Mesothelial cell of epicardium (in vitro differentiated cells): ENCODE results near the gene ADCY7. TPM values are rescaled to one million over a fixed set of nuclear protein-coding genes. Genes with fewer than 3 reads are reported as not detected.
A peak's percentile ranks its signal among the peaks of the same experiment; 100 is the strongest.

Experiments used
- DNase-seq, 2 experiments: peaks; one replicate each; pipeline ENCODE4 v3.0.0; 2021; ENCODE audit warnings: low spot score in 2 of 2; ENCODE audit not compliant: unreplicated experiment in 2 of 2
- H3K27ac Mint-ChIP-seq: 2 replicates; pipeline ENCODE4 v1.8.0; 2021; ENCODE audit warnings: mixed read lengths
- H3K27me3 Mint-ChIP-seq: 2 replicates; pipeline ENCODE4 v1.8.0; 2021; ENCODE audit warnings: low read depth, mixed read lengths
- H3K36me3 Mint-ChIP-seq: 2 replicates; pipeline ENCODE4 v1.8.0; 2021; ENCODE audit warnings: mixed read lengths
- H3K4me1 Mint-ChIP-seq: 2 replicates; pipeline ENCODE4 v1.8.0; 2021; ENCODE audit warnings: mixed read lengths
- H3K4me3 Mint-ChIP-seq: 2 replicates; pipeline ENCODE4 v1.8.0; 2021; ENCODE audit warnings: mild to moderate bottlenecking, moderate library complexity, mixed read lengths
- H3K9me3 Mint-ChIP-seq: 2 replicates; pipeline ENCODE4 v1.8.0; 2021; ENCODE audit warnings: mixed read lengths
- total RNA-seq: library from RNA; stranded (reverse); gene quantifications from 3 replicates; pipeline ENCODE4 v1.2.1, GENCODE V29; 2021
- TF ChIP-seq, protein P1 (sequence below): fragments of 200-600 bp; sonication (generic); IDR thresholded peaks from one replicate; pipeline ENCODE4 v1.5.0; 2021; ENCODE audit warnings: antibody characterized with exemption; ENCODE audit not compliant: unreplicated experiment

The ADCY7 gene
- total RNA-seq, 1 donor from 2014 or later = 25.7 TPM

DNA sequence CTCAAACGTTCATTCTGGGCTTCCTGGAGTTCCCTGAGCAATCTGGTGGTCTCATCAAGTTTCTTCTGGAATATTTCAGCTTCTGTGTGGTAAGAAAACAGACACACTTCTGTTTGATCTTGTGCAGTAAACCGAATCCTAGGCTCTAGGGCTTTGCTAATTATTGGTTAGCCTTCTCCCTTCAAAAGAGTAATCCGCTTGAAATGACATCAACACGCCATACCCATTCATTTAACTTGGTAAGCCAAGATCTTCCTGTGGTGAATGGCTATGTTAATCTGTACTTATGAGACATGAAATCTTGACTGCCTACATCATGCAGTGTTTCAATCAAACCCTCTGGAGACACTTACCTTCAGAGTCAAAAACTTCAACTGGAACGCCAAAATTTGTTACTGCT, 54.0 kb downstream of the ADCY7 start:
- no peak overlapping the region for H3K4me3 Mint-ChIP-seq
- H3K4me1 Mint-ChIP-seq = peaks cover 15% of the 10 kb centered on the region
- no peak overlapping the region for H3K27ac Mint-ChIP-seq
- peaks cover 24% of the 10 kb centered on the region for H3K36me3 Mint-ChIP-seq
- DNase-seq = no peak
- no peaks in the 10 kb centered on the region for H3K27me3 Mint-ChIP-seq
- TF ChIP-seq, protein P1, sequence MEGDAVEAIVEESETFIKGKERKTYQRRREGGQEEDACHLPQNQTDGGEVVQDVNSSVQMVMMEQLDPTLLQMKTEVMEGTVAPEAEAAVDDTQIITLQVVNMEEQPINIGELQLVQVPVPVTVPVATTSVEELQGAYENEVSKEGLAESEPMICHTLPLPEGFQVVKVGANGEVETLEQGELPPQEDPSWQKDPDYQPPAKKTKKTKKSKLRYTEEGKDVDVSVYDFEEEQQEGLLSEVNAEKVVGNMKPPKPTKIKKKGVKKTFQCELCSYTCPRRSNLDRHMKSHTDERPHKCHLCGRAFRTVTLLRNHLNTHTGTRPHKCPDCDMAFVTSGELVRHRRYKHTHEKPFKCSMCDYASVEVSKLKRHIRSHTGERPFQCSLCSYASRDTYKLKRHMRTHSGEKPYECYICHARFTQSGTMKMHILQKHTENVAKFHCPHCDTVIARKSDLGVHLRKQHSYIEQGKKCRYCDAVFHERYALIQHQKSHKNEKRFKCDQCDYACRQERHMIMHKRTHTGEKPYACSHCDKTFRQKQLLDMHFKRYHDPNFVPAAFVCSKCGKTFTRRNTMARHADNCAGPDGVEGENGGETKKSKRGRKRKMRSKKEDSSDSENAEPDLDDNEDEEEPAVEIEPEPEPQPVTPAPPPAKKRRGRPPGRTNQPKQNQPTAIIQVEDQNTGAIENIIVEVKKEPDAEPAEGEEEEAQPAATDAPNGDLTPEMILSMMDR = no peak
- H3K9me3 Mint-ChIP-seq = no peaks in the 10 kb centered on the region

- no peaks in the 10 kb centered on the region for H3K27me3 Mint-ChIP-seq
- H3K27ac Mint-ChIP-seq = no peak overlapping the region
- H3K9me3 Mint-ChIP-seq = no peaks in the 10 kb centered on the region
- TF ChIP-seq, protein P1 = no peak
- peaks cover 22% of the 10 kb centered on the region for H3K36me3 Mint-ChIP-seq
- peaks cover 15% of the 10 kb centered on the region for H3K4me1 Mint-ChIP-seq
- no peak for DNase-seq
- no peak overlapping the region for H3K4me3 Mint-ChIP-seq
Observed at GRCh38 chr16:50322333-50322732, 56.0 kb downstream of the ADCY7 start.

- TF ChIP-seq, protein P1 = no peak
- Mint-ChIP-seq H3K9me3 (no peaks in the 10 kb centered on the region), H3K36me3 (peaks cover 24% of the 10 kb centered on the region), H3K4me3 (no peak overlapping the region), H3K27ac (peak overlapping the region; percentile 78), H3K4me1 (peaks cover 15% of the 10 kb centered on the region), H3K27me3 (no peaks in the 10 kb centered on the region)
- no peak for DNase-seq
Observed at GRCh38 chr16:50323335-50324011, 57.1 kb downstream of the ADCY7 start.

DNA sequence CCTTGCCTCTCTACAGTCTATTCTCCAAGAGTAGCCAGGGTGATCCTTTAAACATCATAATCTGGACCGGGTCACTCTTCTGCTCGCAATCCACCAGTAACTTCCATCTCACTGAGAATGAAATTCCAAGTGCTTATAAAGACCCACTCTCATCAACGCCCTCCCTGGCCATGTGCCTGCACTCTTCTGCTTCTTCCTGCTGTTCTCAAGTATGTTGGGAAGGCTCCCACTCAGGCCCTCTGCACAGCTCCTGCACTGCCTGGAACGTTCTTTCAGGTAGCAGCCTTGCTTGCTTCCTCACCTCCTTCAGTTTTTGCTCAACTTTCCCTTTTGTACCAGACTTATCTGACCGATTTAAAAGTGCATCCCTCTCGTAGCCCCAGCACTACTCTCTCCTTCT, 58.0 kb downstream of the ADCY7 start:
- H3K36me3 Mint-ChIP-seq = peaks cover 25% of the 10 kb centered on the region

DNA sequence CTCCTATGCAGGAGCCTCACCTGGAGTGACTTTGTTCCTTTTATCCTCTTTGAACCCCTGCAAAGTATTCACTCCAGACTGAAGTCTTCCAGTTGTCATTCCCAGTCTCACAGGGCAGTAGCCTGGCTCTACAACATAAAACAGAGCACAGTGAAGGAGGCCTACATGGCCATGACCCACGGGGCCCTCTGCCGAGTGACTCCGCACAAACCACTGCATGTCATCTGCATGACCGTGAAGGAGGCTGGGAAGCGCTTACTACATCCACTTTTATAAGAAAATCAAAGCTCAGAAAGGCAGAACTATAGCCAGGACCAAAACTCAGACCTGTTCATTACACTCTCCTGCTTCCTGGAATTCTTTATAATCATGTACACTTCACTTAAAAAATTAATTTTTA, 59.9 kb downstream of the ADCY7 start:
- TF ChIP-seq, protein P1 = no peak
- H3K4me3 Mint-ChIP-seq = no peak overlapping the region
- no peaks in the 10 kb centered on the region for H3K9me3 Mint-ChIP-seq
- DNase-seq = no peak
- H3K36me3 Mint-ChIP-seq = peaks cover 22% of the 10 kb centered on the region
- H3K27ac Mint-ChIP-seq = no peak overlapping the region
- H3K4me1 Mint-ChIP-seq = peaks cover 18% of the 10 kb centered on the region
- H3K27me3 Mint-ChIP-seq = no peaks in the 10 kb centered on the region

More for the DNA sequence above, 58.0 kb downstream of the ADCY7 start:
- Mint-ChIP-seq H3K9me3 (no peaks in the 10 kb centered on the region), H3K27ac (no peak overlapping the region), H3K4me3 (no peak overlapping the region), H3K27me3 (no peaks in the 10 kb centered on the region), H3K4me1 (peaks cover 15% of the 10 kb centered on the region)
- TF ChIP-seq, protein P1 = no peak
- no peak for DNase-seq
